Measurements from ENCODE around the gene EIF1AX.

- no peak for TF ChIP-seq EZH2 (IDR thresholded peaks at IDR 0.05; ENCODE audit: low read length, missing control alignments)
- TF ChIP-seq, protein P1, sequence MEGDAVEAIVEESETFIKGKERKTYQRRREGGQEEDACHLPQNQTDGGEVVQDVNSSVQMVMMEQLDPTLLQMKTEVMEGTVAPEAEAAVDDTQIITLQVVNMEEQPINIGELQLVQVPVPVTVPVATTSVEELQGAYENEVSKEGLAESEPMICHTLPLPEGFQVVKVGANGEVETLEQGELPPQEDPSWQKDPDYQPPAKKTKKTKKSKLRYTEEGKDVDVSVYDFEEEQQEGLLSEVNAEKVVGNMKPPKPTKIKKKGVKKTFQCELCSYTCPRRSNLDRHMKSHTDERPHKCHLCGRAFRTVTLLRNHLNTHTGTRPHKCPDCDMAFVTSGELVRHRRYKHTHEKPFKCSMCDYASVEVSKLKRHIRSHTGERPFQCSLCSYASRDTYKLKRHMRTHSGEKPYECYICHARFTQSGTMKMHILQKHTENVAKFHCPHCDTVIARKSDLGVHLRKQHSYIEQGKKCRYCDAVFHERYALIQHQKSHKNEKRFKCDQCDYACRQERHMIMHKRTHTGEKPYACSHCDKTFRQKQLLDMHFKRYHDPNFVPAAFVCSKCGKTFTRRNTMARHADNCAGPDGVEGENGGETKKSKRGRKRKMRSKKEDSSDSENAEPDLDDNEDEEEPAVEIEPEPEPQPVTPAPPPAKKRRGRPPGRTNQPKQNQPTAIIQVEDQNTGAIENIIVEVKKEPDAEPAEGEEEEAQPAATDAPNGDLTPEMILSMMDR (conservative IDR thresholded peaks at IDR 0.05 in 1 of 2, IDR thresholded peaks at IDR 0.05 in 1 of 2; ENCODE audit: low read depth in 1 of 2, low read length in 2 of 2), result no peak
Observed at GRCh38 chrX:20124964-20125363, 16.7 kb downstream of the EIF1AX start.
